Cardiac fibroblast (primary cell): ENCODE data around the gene LETM1.

Experiments used
- DNase-seq, 2 donors: peaks; one replicate each; pipeline versions ENCODE4 v3.0.0 to v3.0.0-alpha.2; 2010; ENCODE audit warnings: low read depth in 2 of 2
- H3K4me3 ChIP-seq, 2 donors: replicated peaks in 1 of 2; 1 replicate in 1 of 2; 2 replicates in 1 of 2; pipeline ENCODE4 v1.5.1; 2011; ENCODE audit warnings: low read depth in 2 of 2, low read length in 2 of 2, mild to moderate bottlenecking in 2 of 2, moderate library complexity in 1 of 2
- TF ChIP-seq, protein P1 (sequence below): IDR thresholded peaks from one replicate; pipeline ENCODE4 v1.5.1; 2011; ENCODE audit warnings: low read depth, mild to moderate bottlenecking, low read length, inconsistent platforms

The LETM1 gene

DNA sequence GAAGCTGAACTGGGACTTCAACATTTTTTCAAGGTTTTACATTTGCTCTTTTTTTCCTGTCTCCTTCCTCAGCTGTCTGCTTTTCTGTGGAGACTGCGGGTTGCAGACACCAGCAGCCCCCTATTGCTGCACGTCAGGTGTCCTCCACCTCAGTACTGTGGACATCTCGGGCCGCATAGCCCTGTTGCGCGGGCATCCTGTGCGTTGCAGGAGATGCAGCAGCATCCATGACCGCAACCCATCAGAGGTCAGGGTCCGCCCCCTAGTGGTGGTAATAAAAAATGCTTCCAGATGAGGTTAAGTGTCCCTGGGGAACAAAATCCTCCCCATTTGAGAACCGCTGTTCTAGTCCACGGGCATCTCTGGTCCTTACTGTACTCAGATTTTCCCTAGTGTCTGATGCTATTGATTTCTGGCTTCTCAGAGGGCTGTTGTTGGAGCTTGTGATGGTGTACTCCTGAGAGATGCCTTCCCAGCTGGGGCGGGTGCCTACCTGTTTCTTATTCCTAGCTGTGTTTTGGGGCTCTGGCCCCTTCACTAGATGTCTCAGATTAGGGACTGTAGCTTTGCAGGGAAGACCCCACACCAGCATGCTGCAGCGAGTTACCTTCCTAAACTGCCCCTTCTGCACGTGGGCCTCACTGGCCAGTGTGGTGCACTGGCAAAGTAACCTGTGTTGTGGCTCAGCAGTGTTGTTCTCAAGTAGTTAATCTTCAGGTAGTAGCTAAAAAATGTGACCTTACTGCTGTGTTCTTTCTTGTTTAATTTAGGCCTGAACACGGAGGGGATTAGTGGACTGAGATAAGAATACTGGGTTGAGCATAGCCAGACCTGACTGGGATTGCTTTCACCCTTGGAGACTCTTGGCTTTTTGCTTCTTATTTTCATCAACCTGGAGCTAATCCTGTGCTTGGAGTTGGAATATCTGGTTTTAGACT is 43.5 kb upstream of the LETM1 start:
- TF ChIP-seq, protein P1, sequence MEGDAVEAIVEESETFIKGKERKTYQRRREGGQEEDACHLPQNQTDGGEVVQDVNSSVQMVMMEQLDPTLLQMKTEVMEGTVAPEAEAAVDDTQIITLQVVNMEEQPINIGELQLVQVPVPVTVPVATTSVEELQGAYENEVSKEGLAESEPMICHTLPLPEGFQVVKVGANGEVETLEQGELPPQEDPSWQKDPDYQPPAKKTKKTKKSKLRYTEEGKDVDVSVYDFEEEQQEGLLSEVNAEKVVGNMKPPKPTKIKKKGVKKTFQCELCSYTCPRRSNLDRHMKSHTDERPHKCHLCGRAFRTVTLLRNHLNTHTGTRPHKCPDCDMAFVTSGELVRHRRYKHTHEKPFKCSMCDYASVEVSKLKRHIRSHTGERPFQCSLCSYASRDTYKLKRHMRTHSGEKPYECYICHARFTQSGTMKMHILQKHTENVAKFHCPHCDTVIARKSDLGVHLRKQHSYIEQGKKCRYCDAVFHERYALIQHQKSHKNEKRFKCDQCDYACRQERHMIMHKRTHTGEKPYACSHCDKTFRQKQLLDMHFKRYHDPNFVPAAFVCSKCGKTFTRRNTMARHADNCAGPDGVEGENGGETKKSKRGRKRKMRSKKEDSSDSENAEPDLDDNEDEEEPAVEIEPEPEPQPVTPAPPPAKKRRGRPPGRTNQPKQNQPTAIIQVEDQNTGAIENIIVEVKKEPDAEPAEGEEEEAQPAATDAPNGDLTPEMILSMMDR, result peak; percentile 74
- H3K4me3 ChIP-seq, result no peak overlapping the region
- DNase-seq, result peak; percentile 86 to 88

DNA sequence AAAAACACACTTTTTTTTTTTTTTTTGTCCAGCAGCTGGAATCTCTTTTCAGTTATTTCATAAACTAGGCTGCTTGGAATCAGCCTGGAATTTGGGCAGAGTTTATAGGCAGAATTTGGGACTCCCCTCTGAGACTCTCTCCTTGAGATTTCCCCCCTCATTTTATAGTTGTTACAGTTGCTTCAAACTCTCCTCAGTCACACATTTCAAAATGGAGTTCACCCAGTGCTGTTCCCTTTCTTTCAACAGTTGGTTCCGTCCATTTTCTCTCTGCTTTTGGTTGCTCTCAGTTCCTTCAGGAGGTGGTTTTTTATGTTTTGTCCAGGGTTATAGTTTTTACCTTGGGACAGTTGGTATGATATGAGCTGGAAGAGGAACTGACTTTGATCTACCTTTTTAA is 42.7 kb upstream of the LETM1 start:
- DNase-seq, result no peak
- TF ChIP-seq, protein P1, result no peak

DNA sequence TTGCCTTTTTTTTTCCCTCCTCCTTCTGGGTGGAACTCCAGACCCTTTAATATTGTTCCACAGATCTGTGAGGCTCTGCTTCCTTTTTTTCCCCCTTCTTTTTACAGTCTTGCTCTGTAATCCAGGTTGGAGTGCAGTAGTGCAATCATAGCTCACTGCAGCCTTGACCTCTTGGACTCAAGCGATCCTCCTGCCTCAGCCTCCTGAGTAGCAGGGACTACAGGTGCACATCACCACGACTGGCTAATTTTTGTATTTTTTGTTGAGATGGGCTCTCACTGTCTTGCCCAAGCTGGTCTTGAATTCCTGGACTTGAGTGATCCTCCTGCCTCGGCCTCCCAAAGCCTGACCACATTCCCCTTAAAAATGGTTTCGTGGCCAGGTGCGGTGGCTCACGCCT is 42.1 kb upstream of the LETM1 start:
- DNase-seq, result no peak
- no peak overlapping the region for H3K4me3 ChIP-seq
- TF ChIP-seq, protein P1, result no peak

More for the DNA sequence above, 42.7 kb upstream of the LETM1 start:
- no peak overlapping the region for H3K4me3 ChIP-seq

DNA sequence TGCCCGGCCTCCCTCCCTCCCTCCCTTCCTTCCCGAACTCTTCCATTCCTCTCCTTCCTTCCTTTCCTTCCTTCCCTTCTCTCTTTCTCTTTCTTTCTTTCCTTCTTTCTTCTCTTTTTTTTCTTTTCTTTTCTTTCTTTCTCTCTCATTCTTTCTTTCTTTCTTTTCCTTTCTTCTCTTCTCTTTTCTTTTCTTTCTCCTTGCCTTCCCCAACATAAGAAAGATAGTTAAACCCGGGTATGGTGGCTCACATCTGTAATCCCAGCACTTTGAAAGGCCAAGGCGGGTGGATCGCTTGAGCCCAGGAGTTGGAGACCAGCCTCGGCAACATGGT is 40.7 kb upstream of the LETM1 start:
- no peak overlapping the region for H3K4me3 ChIP-seq
- TF ChIP-seq, protein P1, result no peak
- DNase-seq, result no peak

DNA sequence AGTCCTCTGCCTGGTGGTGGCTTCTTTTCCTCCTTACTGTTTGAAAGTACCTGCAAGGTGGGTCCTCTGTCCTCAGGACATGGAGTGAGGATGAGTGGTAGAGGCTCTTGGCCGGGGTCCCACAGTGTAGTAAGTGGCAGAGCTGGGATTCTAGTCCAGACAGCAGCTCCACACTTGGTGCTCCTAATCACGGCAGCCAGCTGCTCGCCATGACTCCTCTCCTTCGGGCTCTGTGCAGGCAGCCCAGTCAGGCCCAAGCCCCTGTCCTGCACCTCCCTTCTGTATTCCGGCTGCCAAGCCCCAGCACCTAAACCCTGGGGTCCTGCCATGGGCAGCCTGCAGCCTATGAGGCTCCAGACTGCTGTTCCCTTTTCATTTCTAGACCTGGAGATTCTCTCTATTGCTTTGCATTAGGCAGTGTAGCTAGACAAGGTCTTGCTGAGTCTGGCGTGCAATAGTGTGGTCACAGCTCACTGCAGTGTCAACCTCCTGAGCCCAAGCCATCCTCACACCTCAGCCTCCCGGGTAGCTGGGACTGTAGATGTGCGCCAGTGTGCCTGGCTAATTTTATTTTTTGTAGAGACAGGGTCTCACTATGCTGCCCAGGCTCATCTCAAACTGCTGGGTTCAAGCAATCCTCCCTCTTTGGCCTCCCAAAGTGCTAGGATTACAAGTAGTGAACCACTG is 40.2 kb upstream of the LETM1 start:
- H3K4me3 ChIP-seq, result no peak overlapping the region
- DNase-seq, result no peak
- TF ChIP-seq, protein P1, result no peak

DNA sequence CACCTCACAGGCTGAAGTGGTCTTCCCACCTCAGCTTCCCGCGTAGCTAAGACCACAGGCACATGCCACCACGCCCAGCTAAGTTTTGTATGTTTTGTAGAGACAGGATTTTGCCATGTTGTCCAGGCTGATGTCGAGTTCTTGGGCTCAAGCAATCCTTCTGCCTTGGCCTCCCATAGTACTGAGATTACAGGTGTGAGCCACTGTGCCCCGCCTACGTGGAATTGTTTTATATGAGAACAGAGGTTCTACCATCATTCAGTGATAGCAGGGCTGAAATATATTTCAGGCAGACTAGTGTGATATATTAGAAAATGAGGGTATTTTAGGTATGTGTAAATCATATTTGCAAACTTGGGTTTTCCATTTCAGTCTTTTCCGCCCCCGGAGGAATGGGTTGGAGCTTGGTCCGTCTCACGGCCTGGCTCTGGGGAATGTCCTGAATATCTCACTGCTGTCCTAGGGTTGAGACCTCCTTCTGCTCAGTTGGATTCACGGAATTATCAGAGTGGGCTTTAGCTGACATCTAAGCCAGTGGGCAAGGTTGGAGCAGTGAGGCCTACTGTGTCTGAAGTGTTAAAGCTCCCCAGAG is 35.1 kb upstream of the LETM1 start:
- H3K4me3 ChIP-seq, result no peak overlapping the region
- TF ChIP-seq, protein P1, result no peak
- DNase-seq, result no peak
